Tibial nerve (tissue), 4 donors: ENCODE data around the gene LRRTM4.

Source experiments
- CTCF ChIP-seq, 5 experiments: fragments of 200-600 bp in 3 of 5; fragments of 450-650 bp in 2 of 5; sonication (generic) in 3 of 5; IDR thresholded peaks; one replicate each; pipeline ENCODE4 v1.5.1; 2016 to 2019; ENCODE audit warnings: antibody characterized with exemption in 5 of 5, mild to moderate bottlenecking in 3 of 5, moderate library complexity in 2 of 5
- EP300 ChIP-seq, 2 donors: sonication (generic); formaldehyde crosslinking; IDR thresholded peaks; one replicate each; pipeline ENCODE4 v1.6.1; 2017; ENCODE audit warnings: antibody characterized with exemption in 2 of 2, mild to moderate bottlenecking in 1 of 2
- POLR2A ChIP-seq, 2 donors: fragments of 450-650 bp; IDR thresholded peaks; one replicate each; pipeline ENCODE4 v1.6.1; 2017; ENCODE audit warnings: antibody characterized with exemption in 2 of 2, mild to moderate bottlenecking in 2 of 2, moderate library complexity in 2 of 2

GRCh38 chr2:77161009-77161408 lies 361.2 kb downstream of the LRRTM4 start:
- TF ChIP-seq CTCF (IDR thresholded peaks at IDR 0.05) (no peak), EP300 (IDR thresholded peaks at IDR 0.05) (no peak), POLR2A (IDR thresholded peaks at IDR 0.05) (no peak)
